Activated effector memory CD4-positive, alpha-beta T cell treated with Interleukin-2 at 50 U/mL for 16 hours (primary cell): ENCODE results near the gene AUTS2.

ENCODE experiments used
- DNase-seq: peaks from one replicate; pipeline ENCODE4 v3.0.0-alpha.2; 2020

AUTS2 gene

GRCh38 chr7:70758646-70759045 is 1160.4 kb downstream of the AUTS2 start:
- no peak for DNase-seq

DNA sequence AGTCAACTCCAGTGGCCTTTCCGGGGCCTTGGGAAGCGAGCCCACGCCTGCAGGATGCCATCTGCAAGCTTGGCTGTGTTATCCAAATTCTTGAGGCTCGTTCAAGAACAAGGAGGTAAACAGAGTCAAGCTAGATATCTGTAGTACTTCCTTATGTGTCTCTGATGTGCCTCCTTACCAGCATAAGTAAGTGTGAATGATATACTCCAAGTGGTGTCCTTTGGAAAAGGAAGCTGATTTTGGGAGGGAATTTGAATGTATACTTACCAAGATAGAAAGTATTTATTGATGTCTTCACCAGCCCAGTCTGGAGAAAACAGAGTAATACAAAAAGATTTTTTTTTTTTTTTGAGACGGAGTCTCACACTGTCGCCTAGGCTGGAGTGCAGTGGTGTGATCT is 1161.4 kb downstream of the AUTS2 start:
- DNase-seq: no peak

DNA sequence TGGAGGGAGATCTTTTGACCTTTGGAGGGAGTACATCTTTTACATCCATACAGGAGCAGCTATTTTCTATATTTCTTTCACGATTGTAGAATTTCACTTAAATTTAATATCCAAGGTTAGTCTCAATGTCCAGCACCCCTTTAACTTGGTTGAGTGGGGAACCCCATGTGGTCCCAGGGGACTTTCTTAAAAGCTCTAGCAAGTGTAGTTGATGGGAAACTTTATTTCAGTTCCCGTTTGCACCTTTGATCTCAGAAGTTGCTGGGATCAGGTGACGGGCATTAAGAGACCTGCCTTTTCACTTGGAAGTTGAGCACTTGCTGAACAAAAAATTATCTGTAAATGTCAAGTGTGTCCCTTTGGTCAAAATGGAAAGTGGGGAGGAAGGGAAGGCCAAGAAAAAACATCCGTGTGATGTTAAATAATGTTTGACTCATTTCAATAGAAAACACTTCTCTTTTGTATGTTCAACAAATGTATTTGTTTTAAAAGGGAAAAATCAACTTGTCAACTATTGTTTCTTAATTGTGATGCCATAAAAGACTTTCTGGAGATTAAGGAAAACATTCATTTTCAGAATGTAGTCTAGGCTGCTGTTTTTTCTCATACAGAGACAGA is 1163.5 kb downstream of the AUTS2 start:
- DNase-seq: no peak

DNA sequence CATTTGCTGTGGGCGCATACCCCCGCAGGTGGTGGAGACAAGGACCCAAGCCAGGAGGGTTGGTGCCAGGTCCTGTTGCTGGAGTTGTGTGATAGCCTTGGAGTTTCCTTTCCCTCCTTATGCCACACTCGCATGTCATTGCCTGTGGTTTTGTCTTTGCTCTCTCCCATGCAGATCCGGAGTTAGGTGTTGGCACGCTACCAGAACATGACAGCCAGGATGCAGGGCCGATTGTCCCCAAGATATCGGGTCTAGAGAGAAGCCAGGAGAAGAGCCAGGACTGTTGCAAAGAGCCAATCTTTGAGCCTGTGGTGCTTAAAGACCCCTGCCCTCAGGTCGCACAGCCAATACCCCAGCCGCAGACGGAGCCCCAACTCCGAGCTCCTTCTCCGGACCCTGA is 1164.4 kb downstream of the AUTS2 start:
- no peak for DNase-seq

DNA sequence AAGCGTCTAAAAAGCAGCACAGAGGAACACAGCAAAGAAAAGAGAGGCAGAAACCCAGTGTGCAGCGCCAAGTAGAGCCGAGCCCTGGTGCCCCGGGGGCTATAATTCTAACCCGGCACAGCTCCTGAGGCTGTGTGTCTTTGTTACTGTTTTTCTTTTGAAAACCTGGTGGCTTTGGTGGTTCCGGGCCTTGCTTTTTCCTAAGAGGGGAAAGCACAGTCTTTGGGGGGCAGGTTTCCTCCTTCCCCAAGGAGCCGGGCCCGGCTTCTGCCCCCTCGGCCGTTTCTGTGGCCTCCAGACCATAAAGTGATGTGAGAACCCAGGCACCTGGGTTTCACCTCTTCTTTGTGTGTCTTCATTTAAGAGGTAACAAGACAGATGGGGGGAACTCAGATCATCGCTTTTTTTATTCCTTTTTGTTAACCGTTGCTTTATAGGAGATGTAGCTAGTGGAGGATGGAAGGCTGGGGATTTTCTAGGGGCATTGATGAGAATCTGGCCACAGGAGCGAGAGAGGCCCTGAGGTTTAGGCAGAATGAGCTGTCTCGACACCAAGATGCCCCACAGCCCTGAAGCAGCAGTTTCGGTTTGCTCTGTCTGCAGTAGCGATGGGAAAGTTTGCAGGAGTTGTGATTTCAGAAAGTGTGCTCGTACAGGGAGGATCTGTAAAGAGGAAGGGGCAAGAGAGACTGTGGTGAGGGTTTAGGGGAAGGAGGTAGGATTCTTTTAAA is 1165.9 kb downstream of the AUTS2 start:
- DNase-seq: no peak

DNA sequence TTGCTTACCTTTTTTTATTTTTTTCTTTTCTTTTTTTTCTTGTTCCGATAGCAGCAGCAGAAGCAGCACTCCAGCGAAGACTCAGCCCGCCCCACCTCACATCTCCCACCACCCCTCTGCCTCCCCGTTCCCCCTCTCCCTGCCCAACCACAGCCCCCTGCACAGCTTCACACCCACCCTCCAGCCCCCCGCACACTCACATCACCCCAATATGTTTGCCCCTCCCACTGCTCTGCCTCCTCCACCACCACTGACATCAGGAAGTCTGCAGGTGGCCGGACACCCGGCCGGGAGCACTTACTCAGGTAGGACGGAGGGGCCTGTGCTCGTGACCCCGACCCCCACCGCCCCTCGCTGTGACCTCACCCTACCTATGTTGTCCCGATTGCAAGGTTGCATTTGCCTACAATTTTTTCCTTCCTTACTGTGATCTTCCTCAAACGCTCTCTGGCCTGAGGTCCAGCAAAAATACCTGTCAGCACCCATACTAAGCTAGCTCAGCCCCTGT is 1166.5 kb downstream of the AUTS2 start:
- DNase-seq: no peak

DNA sequence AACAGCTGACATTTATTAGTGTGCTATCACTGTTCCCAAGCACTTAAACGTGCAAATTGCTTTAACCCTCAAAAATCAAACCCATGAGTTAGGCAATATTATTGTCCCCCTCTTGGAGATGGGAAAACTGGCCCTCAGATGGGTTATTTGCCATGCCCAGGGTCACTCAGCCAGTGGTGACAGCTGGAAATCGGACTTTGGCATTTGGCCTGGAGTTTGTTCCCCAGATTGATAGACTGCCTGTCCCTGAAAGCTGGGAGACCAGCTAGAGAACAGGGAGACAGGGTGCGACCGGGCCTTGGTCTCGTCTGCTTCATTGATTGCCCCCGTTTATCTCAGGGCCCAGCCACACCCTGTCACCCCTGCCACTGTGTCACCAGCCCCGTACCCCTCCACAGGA is 1167.4 kb downstream of the AUTS2 start:
- DNase-seq: no peak

GRCh38 chr7:70766109-70766508 is 1167.8 kb downstream of the AUTS2 start:
- DNase-seq: no peak

DNA sequence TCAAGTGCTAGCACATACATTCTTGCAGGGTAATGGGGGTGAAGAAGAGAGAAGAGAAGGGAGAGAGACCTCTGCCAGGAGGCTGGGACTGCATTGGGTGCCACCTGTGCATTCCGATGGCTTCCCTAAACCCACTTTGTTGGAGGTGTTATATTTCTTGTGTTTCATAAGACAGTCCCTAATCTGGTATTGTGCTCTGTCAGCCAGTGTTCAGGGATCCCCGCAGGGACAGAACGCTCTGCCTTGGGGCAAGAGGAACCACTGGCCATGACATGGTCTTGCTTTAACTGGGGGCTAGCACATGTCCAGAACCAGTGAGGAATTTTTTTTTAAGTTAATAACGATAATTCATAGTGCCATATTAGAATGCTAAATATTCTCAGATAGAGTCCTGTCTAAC is 1168.4 kb downstream of the AUTS2 start:
- DNase-seq: no peak

- no peak for DNase-seq
Measured at GRCh38 chr7:70770154-70770553, 1171.9 kb downstream of the AUTS2 start.

DNA sequence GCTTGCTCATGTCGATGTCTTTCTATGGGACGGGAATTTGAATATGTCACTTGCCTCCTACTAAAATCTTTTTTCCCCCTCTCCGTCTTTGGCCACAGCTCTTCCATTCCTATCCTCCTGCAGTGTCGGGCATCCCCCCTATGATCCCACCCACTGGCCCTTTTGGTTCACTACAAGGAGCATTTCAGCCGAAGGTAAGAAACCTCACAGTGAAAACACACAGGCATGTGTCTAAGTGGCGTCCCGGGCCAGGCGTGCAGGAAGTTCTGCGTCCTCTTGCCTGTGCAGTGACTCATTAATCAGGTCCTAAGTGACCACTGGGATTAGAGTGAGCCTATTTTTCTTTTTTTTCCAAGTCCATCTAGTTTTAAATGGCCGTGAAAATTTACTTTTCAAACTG is 1173.2 kb downstream of the AUTS2 start:
- no peak for DNase-seq

- no peak for DNase-seq
Measured at GRCh38 chr7:70772891-70773290, 1174.6 kb downstream of the AUTS2 start.

DNA sequence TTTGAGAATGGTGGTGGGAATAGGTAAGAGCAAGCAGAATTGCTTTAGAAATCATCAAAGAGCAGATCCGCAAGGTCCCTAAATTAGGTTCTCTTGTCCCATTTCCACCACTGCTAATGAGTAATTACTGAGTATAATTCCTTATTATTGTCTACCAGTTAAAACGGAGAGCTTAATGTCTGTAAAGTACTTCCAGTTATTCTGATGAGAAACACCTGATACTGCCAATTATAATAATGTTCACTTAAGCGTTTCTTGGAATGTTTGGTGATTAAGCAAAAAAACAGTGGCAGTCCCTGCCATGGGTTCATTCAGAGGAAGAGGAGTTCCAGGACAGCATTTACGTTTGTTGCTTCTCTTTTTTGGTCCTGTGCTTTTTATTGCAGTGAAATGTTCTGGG is 1175.1 kb downstream of the AUTS2 start:
- DNase-seq: no peak

GRCh38 chr7:70774950-70775527 is 1176.8 kb downstream of the AUTS2 start:
- no peak for DNase-seq

DNA sequence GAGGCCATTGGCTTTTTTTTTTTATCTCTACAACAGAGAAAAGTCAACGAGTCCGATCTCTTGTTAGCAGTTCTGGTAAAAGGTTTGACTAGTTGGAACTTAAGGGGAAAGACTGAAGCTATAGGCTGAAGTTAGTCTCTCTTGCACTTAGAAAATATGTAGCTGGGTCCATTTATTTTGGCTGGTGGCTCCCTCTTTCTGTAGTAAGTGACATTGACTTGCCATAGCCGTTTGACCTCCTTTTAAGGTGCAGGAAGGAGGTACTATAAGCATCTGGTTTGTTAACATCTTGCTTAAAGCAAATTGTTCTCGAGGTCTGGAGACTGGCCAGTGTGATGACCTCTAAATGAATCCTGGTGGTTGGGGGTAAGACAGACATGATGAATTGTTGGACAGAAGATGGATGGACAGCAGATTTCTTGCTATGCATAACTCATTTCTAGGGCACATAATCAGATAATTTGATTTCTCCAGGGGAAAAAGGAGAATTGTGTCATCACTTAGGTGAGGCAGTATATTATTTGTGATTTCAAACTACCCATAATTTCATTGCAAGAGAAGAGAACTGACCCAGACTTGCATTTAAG is 1177.4 kb downstream of the AUTS2 start:
- no peak for DNase-seq

DNA sequence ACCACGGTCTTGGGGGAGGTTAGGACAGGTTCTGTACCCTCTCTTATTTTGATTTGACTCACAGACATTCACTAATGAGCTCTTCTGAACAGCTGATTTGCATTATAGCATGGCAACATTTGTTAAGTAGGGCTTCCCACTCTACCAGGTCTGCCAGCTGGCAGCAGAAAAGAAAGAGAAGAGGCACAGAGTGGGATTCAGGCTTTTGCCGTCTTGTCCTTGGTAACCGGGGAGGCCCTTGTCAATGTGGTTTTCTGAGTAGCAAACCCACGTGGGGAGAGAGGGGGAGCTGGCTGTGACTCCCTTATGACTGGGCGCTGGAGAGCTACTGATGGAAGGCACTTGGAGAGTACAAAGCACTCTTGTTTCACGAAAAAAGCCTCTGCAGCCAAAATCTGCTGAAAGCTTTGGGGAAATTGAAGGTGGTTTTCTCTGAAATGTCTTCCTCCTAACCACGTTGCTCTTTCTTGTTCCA is 1178.4 kb downstream of the AUTS2 start:
- DNase-seq: peak; percentile 13

DNA sequence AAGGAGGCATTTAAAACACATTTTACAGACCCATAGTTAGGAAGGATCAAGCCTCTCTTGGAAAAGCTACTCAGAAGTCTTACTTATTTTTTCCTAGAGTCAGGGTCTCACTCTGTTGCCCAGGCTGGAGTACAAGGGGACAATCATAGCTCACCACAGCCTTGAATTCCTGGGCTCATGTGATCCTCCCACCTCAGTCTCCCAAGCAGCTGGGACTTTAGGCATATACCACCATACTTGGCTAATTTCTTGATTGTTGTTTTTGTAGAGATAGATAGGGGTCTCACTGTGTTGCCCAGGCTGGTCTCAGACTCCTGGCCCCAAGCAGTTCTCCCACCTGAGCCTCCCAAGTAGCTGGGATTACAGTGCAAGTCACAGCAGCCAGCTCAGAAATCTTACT is 1179.0 kb downstream of the AUTS2 start:
- no peak for DNase-seq

DNA sequence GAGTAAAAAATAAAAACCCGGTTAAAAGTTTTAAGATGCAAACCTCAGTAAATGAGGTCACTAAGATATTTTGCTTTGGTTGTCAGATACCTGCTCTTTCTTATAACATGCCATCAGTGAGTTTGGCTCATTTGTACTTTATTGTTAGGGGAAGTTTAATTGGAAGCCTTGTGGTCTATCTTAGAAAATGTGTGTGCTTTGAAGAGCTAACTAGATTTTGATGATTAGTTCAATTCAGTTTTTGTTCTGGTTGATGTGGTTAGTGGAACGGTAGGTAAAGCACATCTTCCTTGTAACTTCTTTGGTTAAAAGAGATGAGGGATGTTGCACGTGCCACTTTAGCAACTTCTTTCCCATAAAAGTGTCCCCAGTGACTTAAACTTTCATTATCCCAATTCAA is 1180.3 kb downstream of the AUTS2 start:
- DNase-seq: no peak

DNA sequence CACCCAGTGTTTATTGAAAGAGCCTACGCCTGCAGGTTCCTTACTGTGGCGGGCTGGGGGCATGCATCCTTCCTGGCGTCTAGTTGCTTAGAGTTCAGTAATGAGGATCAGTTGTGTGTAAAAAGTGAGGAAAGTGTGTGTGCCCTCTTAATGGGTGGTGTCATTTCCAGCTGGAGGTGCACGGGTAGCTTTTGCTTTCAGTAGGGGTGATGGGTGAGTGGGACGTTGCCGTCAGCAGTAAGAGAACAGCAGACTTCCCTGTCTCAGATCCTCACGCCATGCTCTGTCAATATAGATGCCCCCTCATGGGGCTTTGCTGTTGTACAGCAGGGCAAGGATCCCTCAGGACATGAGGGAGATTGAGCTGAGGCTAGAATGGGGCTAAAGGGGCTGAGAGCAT is 1181.0 kb downstream of the AUTS2 start:
- DNase-seq: no peak

DNA sequence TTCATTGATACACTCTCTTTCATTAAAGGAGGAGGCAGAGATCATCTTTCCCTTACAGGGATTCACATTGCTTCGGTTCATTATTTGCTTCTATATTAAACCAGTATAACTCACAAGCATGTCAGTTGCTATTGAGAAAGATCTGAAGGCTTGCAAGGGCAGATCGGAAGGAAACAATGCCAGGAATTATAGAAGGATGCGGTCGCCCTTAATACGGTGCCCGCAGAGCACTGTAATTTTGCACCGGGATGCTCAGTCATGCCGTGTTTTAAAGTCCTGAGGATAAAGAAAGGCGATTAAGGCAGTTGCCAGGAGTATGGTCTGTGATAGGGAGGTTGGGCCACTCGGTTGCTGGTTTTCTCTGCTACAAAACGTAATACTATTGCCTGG is 1183.6 kb downstream of the AUTS2 start:
- DNase-seq: no peak

GRCh38 chr7:70782796-70783195 is 1184.5 kb downstream of the AUTS2 start:
- no peak for DNase-seq

- DNase-seq: no peak
Measured at GRCh38 chr7:70785427-70785826, 1187.2 kb downstream of the AUTS2 start.

DNA sequence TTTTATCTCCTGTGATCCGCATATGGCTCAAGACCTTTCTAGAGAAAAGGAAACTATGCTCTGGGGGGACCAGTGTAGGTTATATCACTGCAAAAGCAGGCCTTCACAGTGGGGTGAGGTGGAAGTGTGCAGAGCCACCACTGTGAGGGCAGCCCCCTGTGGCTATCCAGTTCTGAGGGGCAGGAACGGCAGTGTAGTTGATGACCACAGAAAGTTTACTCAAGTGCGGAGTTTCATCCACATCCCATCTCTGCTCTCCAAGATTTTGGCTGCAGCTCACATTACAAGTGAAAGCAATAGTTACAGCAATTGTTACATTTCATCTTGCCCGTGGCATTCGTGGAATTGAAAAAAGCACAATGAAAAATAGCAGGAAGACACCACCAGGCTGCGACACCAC is 1187.8 kb downstream of the AUTS2 start:
- DNase-seq: no peak

DNA sequence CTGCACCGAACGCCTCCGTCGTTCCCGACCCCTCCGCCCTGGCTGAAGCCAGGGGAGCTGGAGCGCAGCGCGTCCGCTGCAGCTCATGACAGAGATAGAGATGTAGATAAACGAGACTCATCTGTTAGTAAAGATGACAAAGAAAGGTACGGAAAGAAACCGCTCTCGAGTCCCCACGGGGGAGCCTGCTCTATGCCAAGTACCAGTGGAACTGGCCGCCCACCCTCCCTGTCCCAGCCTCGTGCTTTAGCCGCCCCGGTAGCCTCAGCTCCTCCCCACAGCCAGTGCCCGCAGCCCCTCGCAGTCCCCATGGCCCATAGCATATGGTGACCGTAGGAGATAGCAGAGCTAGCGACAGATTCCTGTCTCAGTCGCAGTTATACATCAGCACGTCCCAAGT is 1189.0 kb downstream of the AUTS2 start:
- DNase-seq: no peak
